ENCODE data around the gene LRIG2. TPM values are rescaled to one million over a fixed set of nuclear protein-coding genes. Genes with fewer than 3 reads are reported as not detected.

The LRIG2 gene
- total RNA-seq, 1 experiment from 2014 or later = 13.5 TPM

DNA sequence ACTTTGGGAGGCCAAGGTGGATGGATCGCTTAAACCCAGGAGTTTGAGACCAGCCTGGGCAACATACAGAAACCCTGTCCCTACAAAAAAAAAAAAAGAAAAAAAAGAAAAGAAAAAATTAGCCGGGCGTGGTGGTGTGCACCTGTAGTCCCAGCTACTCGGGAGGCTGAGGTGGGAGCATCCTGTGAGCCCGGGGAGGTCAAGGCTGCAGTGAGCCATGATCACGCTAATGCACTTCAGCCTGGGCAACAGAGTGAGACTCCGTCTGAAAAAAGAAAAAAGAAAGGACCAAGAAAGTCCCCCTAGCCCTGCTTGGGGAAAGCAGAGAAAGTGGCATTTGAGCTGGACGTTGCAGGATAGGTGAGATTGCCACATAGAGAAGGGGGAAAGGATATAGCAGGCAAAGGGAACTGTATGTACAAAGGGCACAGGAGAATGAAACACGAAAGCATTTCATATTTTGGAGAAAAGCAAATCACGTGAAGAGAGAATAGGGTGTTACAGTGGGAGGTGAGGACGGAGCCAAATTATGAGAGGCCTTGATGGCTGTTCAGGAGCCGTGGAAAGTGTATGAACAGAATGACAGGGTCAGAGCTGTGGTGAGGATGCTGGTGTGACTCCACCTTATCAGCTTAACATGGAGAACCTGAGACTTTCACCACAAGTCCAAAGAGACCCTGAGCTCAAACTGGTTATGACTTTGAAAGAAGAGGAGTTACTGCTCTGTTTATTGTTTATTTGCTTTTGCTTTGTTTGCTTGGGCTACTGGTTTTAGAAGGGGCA is 19.5 kb upstream of the LRIG2 start:
- Histone ChIP-seq H3K4me1 (ENCODE audit: control insufficient read depth in 1 of 2, insufficient read depth in 2 of 2, low read length in 2 of 2) (no peaks in the 10 kb centered on the region), H2AFZ (ENCODE audit: low read depth, low read length, poor library complexity, severe bottlenecking) (no peak overlapping the region), H3K4me2 (ENCODE audit: low read length) (no peak overlapping the region), H3K9me3 (ENCODE audit: control insufficient read depth in 1 of 2, insufficient read depth in 1 of 2, low read depth in 1 of 2, low read length in 2 of 2) (no peaks in the 10 kb centered on the region), H4K20me1 (ENCODE audit: insufficient read depth) (no peaks in the 10 kb centered on the region), H3K9ac (ENCODE audit: low read length) (no peak overlapping the region), H3K4me3 (replicated peaks in 1 of 2; ENCODE audit: low read depth in 1 of 2, low read length in 2 of 2) (no peak overlapping the region), H3K36me3 (ENCODE audit: control insufficient read depth in 1 of 2, insufficient read depth in 2 of 2, low read length in 2 of 2) (no peaks in the 10 kb centered on the region), H3K79me2 (ENCODE audit: insufficient read depth, low read length) (no peaks in the 10 kb centered on the region), H3K27me3 (ENCODE audit: insufficient read depth, low read length) (no peaks in the 10 kb centered on the region), H3K9me2 (ENCODE audit: insufficient read depth) (no peaks in the 10 kb centered on the region), H3K27ac (ENCODE audit: low read depth, low read length) (no peak overlapping the region)
- intact Hi-C loops (cut with micrococcal nuclease) = no loop called here
- TF ChIP-seq CBX3 (IDR thresholded peaks at IDR 0.05; ENCODE audit: low read depth) (no peak), ELF1 (IDR thresholded peaks at IDR 0.05; ENCODE audit: borderline replicate concordance, low read depth) (no peak), EGR1 (IDR thresholded peaks at IDR 0.05; ENCODE audit: low read depth) (no peak), CEBPB (IDR thresholded peaks at IDR 0.05; ENCODE audit: low read depth) (no peak), SP1 (IDR thresholded peaks at IDR 0.05; ENCODE audit: low read depth) (no peak), POLR2A (IDR thresholded peaks at IDR 0.05; ENCODE audit: borderline replicate concordance, extremely low read depth, insufficient read depth, insufficient read length) (no peak), RAD21 (IDR thresholded peaks at IDR 0.05; ENCODE audit: low read depth) (no peak), POLR2AphosphoS5 (IDR thresholded peaks at IDR 0.05; ENCODE audit: low read depth, low read length) (no peak), EZH2 (IDR thresholded peaks at IDR 0.05) (no peak), REST (IDR thresholded peaks at IDR 0.05; ENCODE audit: low read depth) (no peak), ZNF274 (IDR thresholded peaks at IDR 0.05; ENCODE audit: low read depth, low read length) (no peak), SRF (IDR thresholded peaks at IDR 0.05; ENCODE audit: low read depth) (no peak), FOSL1 (IDR thresholded peaks at IDR 0.05; ENCODE audit: low read depth) (no peak)
- TF ChIP-seq, protein P1, sequence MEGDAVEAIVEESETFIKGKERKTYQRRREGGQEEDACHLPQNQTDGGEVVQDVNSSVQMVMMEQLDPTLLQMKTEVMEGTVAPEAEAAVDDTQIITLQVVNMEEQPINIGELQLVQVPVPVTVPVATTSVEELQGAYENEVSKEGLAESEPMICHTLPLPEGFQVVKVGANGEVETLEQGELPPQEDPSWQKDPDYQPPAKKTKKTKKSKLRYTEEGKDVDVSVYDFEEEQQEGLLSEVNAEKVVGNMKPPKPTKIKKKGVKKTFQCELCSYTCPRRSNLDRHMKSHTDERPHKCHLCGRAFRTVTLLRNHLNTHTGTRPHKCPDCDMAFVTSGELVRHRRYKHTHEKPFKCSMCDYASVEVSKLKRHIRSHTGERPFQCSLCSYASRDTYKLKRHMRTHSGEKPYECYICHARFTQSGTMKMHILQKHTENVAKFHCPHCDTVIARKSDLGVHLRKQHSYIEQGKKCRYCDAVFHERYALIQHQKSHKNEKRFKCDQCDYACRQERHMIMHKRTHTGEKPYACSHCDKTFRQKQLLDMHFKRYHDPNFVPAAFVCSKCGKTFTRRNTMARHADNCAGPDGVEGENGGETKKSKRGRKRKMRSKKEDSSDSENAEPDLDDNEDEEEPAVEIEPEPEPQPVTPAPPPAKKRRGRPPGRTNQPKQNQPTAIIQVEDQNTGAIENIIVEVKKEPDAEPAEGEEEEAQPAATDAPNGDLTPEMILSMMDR (IDR thresholded peaks at IDR 0.05 in 2 of 3, conservative IDR thresholded peaks at IDR 0.05 in 1 of 3; ENCODE audit: borderline replicate concordance in 1 of 3, insufficient read depth in 1 of 3, low read depth in 2 of 3, low read length in 2 of 3) = no peak
- TF ChIP-seq, protein P2, sequence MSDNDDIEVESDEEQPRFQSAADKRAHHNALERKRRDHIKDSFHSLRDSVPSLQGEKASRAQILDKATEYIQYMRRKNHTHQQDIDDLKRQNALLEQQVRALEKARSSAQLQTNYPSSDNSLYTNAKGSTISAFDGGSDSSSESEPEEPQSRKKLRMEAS (IDR thresholded peaks at IDR 0.05) = no peak
- no TSS peak for BruUV-seq (replicated peaks)
- ATAC-seq (no peak), DNase-seq (ENCODE audit: low read depth, low spot score) (no peak)
- ChIA-PET POLR2A (interaction anchor here (0.6 kb wide), 1 partner anchor 161 kb away, joined by 3 read pairs; no protein-coding TSS in a partner anchor), CTCF (interaction anchor here (7.9 kb wide), 1 partner anchor 19 kb away, joined by 47 read pairs; the partner anchor contains the start of gene LRIG2), RAD21 (ENCODE audit: low non-redundant PET in 1 of 2, low total read pairs in 2 of 2, uncharacterized antibody in 2 of 2, unreplicated experiment in 2 of 2) (no interaction called here)
